OCI-LY1 (cell line): Measurements from ENCODE around the gene CRBN.
A peak's percentile ranks its signal among the peaks of the same experiment; 100 is the strongest.

Source experiments
- CTCF ChIP-seq: fragments of 200-600 bp; sonication (generic), shearing (Covaris generic); IDR thresholded peaks from 2 replicates; pipeline ENCODE4 v1.5.1; 2017; ENCODE audit warnings: mild to moderate bottlenecking, antibody characterized with exemption, low read length, moderate library complexity, mixed read lengths
- EZH2 ChIP-seq: fragments of 200-600 bp; sonication (generic), shearing (Covaris generic); IDR thresholded peaks from 2 replicates; pipeline ENCODE4 v1.8.0; 2017; ENCODE audit warnings: borderline replicate concordance, mixed run types, mild to moderate bottlenecking, antibody characterized with exemption, low read length, moderate library complexity, mixed read lengths

GRCh38 chr3:3179407-3180094 lies at the start of gene CRBN:
- TF ChIP-seq CTCF (peak; percentile 91), EZH2 (no peak)
